GM19351 (cell line): ENCODE results near the gene ECHS1.

Experiments used
- ATAC-seq: cut with Tn5 transposase; IDR thresholded peaks from one replicate; pipeline ENCODE4 v1.9.1; 2021; ENCODE audit warnings: mild to moderate bottlenecking, moderate library complexity; ENCODE audit not compliant: unreplicated experiment

The ECHS1 gene

DNA sequence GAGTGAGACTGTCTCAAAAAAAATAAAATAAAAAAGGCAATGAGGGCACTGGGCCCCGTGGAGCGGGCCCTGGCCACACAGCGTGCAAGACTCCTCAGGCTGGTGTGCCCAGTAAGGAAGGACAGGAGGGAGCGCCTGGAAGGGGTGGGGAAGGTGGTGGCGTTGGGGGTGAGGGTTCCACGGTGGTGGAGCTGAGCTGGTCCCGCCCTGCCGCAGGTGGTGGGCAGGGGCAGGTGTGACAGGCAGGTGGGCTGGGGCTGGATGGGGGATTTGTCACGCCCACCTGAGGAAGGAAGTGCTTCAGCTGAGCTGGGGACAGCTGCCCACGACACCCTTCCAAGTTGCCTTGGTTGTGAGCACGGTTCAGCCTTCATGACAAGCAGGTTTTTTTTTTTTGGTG, 26.7 kb downstream of the ECHS1 start:
- ATAC-seq, result no peak

DNA sequence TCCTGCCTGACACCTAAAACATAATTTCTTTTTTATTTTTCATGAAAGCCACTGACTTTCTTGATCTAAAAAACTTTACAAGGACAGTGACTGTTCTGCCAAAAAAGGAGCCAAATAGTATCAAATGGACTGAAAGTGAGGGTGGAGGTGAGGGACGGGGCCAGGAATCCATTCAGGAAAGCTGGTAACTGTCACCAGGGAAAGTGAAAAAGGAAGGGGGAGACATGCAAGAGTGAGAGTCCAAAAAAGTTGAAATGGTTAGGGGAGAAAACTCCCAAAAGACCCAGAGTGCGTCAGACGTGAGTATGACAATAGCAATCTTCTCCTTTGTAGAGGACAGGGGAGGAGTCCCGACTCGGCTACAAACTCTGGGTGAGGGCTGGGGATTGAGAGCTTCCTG, 28.9 kb downstream of the ECHS1 start:
- ATAC-seq, result no peak

DNA sequence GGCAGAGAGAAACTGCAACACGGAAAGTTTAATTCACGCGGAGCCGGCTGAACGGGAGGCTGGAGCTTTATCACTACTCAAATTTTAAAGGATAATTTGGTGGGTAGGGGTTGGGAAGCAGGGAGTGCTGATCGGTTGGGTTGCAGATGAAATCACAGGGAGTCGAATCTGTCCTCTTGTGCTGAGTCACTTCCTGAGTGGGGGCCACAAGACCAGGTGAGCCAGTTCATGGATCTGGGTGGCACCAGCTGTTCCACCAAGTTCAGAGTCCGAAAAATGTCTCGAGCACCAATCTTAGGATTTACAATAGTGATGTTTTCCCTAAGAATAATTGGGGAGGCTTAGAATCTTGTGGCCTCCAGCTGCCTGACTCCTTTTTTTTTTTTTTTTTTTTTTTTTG, 29.6 kb downstream of the ECHS1 start:
- ATAC-seq, result no peak

DNA sequence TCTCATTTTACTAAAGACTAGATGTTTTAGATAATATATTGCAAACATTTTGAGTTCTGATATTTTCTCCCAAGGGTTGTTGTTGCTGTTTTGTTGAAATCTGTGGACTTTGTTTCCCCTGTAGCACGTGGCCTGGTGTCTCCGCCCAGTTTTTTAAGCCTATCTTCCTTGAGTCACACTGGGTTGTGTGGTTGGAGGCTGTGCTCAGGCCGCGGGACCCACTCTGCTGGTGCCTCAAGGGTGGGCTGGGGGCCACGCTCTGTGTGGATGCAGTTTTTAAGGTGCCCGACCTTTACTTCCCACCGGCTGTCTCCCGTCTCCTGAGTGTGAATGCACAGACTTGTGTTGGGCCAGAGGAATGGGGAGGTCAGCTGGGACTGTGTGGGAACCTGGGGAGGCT, 30.2 kb downstream of the ECHS1 start:
- ATAC-seq, result no peak

DNA sequence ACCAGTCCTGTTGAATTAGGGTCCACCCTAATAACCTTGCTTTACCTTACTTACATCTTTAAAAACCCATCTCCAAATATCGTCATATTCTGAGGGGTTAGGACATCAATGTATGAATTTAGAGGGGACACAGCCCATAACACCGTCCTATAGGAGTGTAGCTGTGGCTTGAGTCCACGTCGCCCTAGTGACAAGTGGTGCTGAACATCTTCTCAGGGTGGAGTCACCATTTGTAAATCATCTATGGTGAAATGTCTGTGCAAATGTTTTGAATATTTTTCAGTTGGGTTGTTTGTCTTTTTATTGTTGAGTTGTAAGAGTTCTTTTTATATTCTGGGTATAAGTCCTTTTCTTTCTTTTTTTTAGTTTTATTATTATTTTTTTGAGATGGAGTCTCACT, 31.2 kb downstream of the ECHS1 start:
- ATAC-seq, result no peak

DNA sequence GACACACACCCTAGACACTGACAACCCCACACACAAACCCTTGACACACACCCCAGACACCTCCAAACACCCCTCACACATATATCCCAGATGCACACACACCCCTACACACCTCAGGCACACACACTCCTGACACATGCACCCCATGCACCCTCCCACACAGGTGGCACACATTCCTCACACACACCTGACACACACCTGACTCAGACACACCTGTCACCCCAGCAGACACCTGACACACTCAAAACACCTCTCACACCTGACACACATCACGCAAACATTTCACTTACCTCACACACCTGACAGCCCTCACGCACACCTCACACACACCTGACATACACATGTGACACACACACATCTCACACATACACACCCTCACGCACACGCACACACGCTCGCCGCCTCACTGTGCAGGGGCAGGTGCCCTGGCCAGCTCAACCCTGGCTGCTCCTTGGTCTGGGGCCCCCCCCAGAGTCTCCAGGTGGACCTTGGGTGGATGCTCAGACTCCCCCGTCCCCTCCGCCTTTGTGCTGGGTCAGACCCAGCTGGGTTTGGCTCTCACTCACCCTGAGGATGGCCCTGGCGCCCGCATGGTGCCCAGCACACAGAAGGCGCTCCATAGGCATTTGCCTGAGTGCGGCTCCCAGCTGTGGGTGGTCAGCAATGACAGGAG, 33.3 kb downstream of the ECHS1 start:
- no peak for ATAC-seq

DNA sequence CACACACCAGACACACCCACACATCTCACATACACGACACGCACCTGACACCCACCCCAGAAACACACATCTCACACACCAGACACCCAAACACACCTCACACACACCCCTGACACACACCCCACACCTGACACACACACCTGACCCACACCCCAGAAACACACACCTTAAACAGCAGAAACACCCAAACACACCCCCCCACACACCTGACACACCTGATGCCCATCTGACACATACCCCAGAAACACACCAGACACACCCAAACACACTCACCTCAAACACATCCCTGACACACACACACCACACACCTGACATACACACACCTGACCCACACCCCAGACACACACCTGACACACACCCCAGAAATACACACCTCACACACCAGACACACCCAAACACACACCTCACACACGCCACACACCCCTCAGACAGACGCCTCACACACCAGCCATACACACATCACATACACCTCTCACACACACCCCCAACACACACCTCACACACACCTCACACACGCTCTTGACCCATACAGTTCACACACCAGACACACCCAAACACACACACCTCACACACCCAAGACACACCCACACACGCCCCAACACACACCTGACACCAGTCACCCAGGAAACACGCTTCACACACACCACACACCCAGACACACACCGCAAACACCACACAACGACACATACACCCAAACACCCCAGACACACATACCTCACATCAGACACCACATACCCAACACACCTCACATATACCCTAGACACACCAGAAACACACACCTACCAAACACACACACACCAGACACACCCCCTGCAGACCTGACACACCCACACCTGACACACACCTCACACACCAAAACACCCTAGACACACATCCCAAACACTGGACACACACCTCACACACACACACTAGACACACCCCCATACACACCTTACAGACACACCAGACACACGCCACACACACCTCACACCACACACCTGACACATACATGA, 34.8 kb downstream of the ECHS1 start:
- no peak for ATAC-seq

DNA sequence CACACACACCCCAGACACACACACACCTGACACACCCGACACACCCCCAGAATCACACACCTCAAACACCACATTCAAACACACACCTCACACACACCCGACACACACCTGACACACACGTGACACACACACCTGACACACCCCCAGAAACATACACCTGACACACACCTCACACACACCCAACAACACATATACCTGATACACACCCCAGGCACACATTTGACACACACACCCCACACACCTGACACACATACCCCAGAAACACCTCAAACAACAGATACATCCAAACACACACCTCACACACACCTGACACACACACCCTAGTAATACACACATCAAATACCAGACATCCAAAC, 35.8 kb downstream of the ECHS1 start:
- ATAC-seq, result no peak

DNA sequence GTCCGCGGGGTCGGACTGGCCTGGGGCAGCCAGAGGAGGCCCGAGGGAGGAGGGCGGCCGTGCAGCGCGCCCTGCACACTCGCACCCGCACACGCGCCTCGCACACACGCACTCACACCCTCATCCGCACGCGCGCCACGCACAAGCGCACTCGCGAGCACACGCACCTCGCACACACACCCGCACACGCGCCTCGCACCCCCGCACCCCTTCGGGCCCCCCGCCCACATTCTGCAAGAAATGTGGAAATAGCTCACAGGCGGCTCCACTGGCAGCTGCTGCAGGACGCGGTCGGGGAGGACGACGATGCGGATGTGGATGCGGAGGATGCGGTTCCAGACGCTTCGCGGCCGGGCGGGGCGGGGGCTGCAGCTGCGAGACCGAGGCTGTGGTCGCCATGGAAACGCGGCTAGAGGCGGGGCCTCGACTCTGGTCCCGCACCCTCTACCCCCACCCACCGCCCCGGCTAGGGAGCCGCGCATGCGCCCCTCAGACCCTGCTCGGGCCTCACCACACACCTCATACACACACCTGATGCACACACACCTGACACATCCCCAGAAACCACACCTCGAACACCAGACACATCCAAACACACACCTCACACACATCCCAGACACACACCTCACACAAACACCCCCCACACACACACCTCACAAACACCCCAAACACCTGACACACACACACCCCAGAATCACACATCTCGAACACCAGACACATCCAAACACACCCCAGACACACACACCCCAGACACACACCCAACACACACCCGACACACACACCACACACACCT, 36.4 kb downstream of the ECHS1 start, which contains the start of gene CALY:
CALY (minus strand) TSS at position 320 of the 793 bp plus-strand sequence. CDS start 7,907 bp downstream, outside the sequence.
- ATAC-seq, result no peak

DNA sequence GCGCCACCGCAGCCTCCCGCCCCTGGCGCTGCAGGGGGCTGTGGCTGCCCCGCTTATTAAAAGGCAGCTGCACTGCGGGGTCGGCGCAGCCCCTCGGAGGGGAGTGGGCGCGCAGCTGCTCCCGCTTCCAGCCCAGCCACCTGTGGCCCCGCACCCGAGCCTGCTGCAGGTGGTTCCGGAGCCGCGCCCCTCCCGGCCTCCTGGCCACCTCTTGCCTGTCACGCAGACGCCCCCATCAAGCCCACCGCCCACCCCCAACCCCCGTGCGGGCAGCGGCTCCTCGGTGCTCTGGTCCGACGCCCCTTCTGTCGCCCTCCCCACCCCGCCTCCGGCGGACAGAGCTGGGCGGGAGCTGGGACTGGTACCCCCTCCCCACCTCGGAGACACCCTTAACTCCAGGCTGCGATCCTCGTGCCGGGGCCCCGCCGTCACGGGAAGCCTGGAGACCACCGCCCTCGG, 37.0 kb downstream of the ECHS1 start:
- ATAC-seq, result no peak

DNA sequence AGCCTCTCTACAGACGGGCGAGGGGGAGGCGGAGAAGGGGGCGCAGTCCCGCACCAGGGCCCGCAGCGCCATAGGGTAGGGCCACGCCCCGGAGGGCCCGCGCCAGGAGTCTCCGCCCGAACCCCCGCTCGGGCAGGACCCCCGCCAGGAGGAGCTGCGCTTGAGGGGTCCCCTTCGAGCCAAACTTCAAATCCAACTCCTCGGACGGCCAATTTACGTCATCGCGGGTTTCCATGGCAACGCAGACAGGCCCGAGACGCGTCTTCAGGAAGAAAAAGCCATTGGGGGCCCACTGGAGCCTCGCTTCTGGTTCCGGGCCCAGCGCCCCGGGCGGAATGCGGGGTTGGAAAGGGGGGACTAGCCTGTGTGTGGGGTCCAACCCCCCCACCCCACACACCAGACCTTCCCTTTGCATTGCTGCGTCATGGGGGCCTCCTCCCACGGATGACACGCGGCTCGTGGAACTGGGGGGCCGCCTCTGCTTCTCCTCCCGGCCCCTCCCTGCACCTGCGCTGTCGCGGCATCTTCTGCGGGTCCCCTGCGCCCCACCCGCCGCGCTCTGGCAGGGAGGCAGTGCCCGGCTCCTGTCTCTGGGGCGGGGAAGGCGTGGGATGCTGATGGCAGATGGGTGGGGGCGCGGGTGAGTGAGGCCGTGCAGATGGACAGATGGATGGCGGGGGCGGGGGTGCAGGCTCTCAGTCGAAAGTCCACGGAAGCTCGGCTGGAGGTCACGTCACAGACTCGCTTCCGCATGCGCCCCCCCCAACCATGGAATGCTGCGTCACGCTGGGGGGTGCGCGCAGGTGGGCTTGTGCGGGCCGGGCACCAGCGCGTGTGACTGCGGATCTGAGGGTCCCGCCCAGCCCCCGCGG, 37.7 kb downstream of the ECHS1 start:
- ATAC-seq, result peak; percentile 47

DNA sequence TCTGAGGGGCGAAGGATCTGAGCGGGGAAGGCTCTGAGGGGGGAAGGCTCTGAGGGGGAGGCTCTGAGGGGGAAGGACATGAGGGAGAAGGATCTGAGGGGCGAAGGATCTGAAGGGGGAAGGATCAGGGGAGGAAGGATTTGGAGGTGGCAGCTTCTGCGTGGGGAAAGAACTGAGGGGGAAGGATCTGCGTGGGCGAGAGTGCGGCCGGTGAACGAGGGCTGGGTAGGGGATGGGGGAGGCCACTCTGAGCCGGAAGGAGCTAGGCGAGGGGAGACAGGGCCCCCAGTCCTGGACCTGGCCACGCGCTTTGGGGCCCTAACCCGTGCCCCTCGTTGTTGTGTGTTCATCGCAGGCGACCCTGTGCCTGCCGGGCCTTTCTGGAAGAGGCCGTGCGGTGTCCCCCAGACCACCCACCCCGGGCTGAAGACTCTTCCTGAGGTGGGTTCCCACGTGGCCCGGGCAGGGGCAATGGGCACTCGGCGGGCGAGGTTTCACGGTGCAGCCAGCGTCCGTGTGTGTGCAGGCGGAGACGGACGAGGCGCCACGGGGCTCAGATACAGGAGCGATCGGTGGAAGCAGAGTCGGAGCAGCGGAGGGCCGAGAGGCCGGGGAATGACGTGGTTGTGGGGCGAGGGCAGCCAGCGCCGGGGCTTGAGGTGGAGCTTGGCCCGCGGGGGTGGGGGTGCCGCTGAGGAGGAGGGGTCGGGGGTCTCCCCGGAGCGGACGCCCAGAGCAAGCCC, 38.5 kb downstream of the ECHS1 start:
- ATAC-seq, result peak; percentile 42

DNA sequence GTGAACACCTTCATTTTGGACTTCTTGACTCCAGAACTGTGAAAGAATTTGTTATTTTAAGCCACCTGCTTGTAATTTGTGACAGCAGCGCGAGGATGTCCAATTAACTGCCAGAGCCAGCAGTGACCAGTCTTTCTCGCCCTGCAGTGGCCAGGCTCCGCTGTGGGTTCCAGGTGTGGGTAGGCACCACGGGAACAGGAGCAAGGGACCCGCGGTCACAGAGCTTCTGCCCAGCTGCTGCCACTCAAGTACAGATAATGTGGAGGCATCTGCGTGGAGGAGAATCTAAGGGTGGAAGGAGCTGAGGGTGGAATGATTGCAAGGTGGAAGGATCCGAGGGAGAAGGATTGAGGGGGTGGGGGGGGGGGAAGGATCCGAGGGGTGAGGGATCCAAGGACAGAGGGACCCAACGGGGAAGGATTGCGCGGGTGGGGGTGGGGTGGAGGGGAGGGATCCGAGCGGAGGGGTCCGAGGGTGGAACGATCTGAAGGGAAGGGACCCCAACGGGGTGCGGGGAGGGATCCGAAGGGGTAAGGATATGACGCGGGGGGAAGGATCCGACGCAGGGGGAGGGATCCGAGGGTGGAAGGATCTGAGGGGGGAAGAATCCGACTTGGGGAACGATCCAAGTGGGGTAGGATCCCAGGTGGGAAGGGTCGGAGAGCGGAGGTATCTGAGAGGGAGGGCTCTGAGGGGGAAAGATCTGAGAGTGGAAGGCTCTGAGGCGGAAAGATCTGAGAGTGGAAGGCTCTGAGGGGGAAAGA, 40.0 kb downstream of the ECHS1 start:
- ATAC-seq, result no peak

DNA sequence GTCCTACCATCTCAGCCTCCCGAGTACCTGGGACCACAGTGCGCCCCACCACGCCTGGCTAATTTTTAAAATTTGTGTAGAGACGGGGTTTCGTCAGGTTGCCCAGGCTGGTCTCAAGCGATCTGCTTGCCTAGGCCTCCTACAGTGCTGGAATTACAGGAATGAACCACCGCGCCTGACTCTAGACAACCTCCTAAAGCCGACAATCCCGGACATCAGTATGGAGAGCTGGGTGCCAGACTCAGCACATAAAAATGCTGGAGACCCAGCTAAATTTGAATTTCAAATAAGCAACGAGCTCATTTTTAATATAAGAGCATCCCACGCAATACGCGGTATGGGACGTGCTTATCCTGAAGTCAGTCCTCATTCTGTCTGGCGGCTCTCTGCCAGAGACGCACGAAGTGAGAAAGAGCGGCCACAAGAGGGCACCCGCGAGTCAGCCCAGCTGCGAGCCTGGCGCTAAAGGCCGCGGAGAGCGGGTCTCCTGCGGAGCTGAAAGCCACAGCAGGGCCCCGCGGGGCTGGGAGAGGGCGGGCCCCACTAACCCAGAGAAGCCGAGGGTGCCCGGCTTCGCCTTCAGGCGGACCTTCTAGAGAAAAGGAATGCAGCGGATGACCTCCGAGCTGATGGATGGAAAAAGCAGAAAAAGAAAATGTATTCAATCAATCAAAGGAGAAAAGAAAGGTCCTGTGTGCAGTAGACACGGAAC, 43.5 kb downstream of the ECHS1 start:
- peak; percentile 88 for ATAC-seq

DNA sequence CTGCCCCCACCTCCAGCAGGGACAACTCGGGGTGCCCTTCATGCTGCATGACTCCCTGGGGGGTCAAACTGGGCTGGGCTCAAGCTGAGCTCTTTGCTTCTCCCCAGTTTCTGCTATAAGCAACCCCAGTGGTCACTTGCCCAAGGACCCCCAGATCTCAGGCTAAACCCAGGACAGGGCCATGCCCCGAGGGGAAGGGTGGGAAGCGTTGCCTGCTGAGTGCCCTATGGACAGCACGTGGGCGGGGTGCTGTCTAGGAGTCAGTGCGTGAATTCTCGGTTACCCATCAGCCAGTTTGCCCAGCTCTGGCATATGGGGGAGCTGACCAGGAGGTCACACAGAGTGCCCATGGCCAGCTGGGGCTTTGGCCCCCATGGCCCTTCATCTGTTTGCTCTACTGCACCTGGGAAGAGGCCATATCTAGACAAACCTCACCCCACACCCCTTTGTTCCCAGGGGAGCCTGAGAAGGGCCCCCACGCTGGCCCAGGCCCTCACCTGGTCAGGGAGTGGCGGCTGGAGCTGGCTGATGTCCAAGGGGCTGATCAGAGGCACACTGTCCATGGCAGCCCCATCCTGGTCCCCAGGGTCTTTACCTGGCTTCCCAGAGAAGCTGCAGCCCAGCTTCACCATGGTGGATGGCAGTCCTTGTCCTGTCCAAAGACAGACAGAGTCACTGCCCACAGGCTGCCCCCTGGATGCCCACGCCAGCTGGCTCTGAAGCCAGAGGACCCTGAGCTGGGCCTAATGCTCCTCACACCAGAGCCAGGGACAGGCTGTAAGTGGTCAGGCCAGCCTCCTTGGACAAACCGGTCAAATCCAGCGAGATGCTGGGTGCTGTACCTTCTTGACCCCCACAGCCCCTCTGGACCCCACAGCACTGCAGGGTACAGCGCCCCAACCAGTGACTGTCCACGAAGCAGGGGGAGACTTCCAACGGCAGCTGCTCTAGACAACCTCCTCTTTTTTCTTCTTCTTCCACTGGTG, 44.5 kb downstream of the ECHS1 start:
- no peak for ATAC-seq

DNA sequence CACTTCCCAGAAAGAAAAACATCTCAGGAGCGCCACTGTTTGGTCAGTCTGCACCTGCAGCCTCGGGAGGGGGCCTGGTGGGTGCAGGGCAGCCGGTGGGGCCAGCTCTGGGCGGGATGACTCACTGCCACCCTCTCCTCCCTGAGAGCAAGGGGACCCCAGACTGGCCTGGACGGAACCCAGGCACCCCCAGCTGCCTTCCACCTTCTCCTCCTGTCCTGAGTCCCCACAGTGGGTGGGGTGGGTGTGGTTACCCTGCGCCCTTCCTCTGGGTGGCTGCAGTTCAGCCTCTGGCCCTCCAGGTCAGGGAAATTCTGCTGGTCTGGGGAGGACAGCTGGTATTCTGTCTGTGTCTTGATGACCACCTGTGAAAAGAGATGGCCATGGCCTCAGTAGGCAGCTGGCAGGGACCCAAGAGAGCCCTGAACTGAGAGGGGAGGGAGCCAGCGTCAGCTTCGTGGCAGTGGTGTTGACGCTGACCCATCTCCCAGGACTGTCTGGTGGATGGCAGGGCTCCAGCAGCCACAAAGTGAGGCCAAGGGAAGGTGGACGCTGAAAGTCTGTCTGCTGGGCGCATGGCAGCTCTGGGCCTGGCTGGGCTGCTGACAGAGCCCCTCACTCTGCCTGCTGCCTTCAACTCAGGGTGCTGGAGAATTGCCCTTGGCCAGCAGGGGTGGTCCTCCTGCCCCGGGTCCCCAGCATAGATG, 45.4 kb downstream of the ECHS1 start:
- no peak for ATAC-seq
